ENCODE data around the gene CARD14.

CARD14 gene

GRCh38 chr17:80221351-80222105 is 51.7 kb downstream of the CARD14 start:
- TF ChIP-seq MAX (IDR thresholded peaks at IDR 0.05; ENCODE audit: low read depth, low read length): no peak
- TF ChIP-seq CTCF (IDR thresholded peaks at IDR 0.05; ENCODE audit: low read depth, low read length): no peak
- no peak for TF ChIP-seq MYC (IDR thresholded peaks at IDR 0.05; ENCODE audit: low read depth, low read length)
- no peak for TF ChIP-seq POLR2A (IDR thresholded peaks at IDR 0.05; ENCODE audit: extremely low read depth, insufficient read length)
- no peak overlapping the region for H3K4me3 ChIP-seq (ENCODE audit: low read depth, low read length)
- no peak for DNase-seq (ENCODE audit: low read depth)

- DNase-seq (ENCODE audit: low read depth): no peak
- TF ChIP-seq CTCF (IDR thresholded peaks at IDR 0.05; ENCODE audit: low read depth, low read length): no peak
- TF ChIP-seq MYC (IDR thresholded peaks at IDR 0.05; ENCODE audit: low read depth, low read length): no peak
- no peak overlapping the region for H3K4me3 ChIP-seq (ENCODE audit: low read depth, low read length)
Observed at GRCh38 chr17:80222376-80223141, 52.7 kb downstream of the CARD14 start.

- TF ChIP-seq POLR2A (IDR thresholded peaks at IDR 0.05; ENCODE audit: extremely low read depth, insufficient read length) (no peak), MAX (IDR thresholded peaks at IDR 0.05; ENCODE audit: low read depth, low read length) (no peak), CTCF (IDR thresholded peaks at IDR 0.05; ENCODE audit: low read depth, low read length) (no peak), MYC (IDR thresholded peaks at IDR 0.05; ENCODE audit: low read depth, low read length) (no peak)
- H3K4me3 ChIP-seq (ENCODE audit: low read depth, low read length): no peak overlapping the region
- no peak for DNase-seq (ENCODE audit: low read depth)
Observed at GRCh38 chr17:80223142-80223815, 53.4 kb downstream of the CARD14 start.

GRCh38 chr17:80223838-80224497 is 54.1 kb downstream of the CARD14 start:
- TF ChIP-seq POLR2A (IDR thresholded peaks at IDR 0.05; ENCODE audit: extremely low read depth, insufficient read length) (no peak), CTCF (IDR thresholded peaks at IDR 0.05; ENCODE audit: low read depth, low read length) (no peak), MYC (IDR thresholded peaks at IDR 0.05; ENCODE audit: low read depth, low read length) (no peak), MAX (IDR thresholded peaks at IDR 0.05; ENCODE audit: low read depth, low read length) (no peak)
- DNase-seq (ENCODE audit: low read depth): no peak
- no peak overlapping the region for H3K4me3 ChIP-seq (ENCODE audit: low read depth, low read length)

- TF ChIP-seq MAX (IDR thresholded peaks at IDR 0.05; ENCODE audit: low read depth, low read length) (no peak), POLR2A (IDR thresholded peaks at IDR 0.05; ENCODE audit: extremely low read depth, insufficient read length) (no peak), MYC (IDR thresholded peaks at IDR 0.05; ENCODE audit: low read depth, low read length) (no peak), CTCF (IDR thresholded peaks at IDR 0.05; ENCODE audit: low read depth, low read length) (no peak)
- H3K4me3 ChIP-seq (ENCODE audit: low read depth, low read length): no peak overlapping the region
- DNase-seq (ENCODE audit: low read depth): no peak
Observed at GRCh38 chr17:80224683-80225082, 54.9 kb downstream of the CARD14 start.

Measured in NB4 (cell line).